OCI-LY1 (cell line): Measurements from ENCODE around the gene C16orf90.
A peak's percentile ranks its signal among the peaks of the same experiment; 100 is the strongest.

Experiments
- H2AFZ ChIP-seq: fragments of 200-600 bp; sonication (generic), shearing (Covaris generic); 2 replicates; pipeline ENCODE4 v1.6.0; 2014; ENCODE audit warnings: antibody characterized with exemption, mild to moderate bottlenecking, low read length
- H3F3A ChIP-seq: fragments of 200-600 bp; sonication (generic), shearing (Covaris generic); 2 replicates; pipeline ENCODE4 v1.6.0; 2014; ENCODE audit warnings: mild to moderate bottlenecking, antibody characterized with exemption, low read length, moderate library complexity; ENCODE audit not compliant: insufficient read depth
- H3K27ac ChIP-seq: fragments of 200-600 bp; sonication (generic); 2 replicates; pipeline ENCODE4 v1.5.1; 2014; ENCODE audit warnings: low read length, mixed run types, mild to moderate bottlenecking, low read depth; ENCODE audit not compliant: poor library complexity, severe bottlenecking
- H3K27me3 ChIP-seq: fragments of 200-600 bp; sonication (generic); 2 replicates; pipeline ENCODE4 v1.6.0; 2014; ENCODE audit warnings: antibody characterized with exemption, mild to moderate bottlenecking, low read length, moderate library complexity; ENCODE audit not compliant: insufficient read depth
- H3K36me3 ChIP-seq: fragments of 200-600 bp; sonication (generic); 2 replicates; pipeline ENCODE4 v1.6.1; 2014; ENCODE audit warnings: mild to moderate bottlenecking, antibody characterized with exemption, low read length, moderate library complexity, mixed read lengths; ENCODE audit not compliant: insufficient read depth
- H3K4me1 ChIP-seq: fragments of 200-600 bp; sonication (generic); 2 replicates; pipeline ENCODE4 v1.5.1; 2014; ENCODE audit warnings: mild to moderate bottlenecking, low read length, moderate library complexity; ENCODE audit not compliant: insufficient read depth, severe bottlenecking
- H3K4me2 ChIP-seq: fragments of 200-600 bp; sonication (generic), shearing (Covaris generic); 2 replicates; pipeline ENCODE4 v1.6.1; 2014; ENCODE audit warnings: low read length
- H3K4me3 ChIP-seq: fragments of 200-600 bp; sonication (generic); 2 replicates; pipeline ENCODE4 v1.5.1; 2014; ENCODE audit warnings: low read length, low read depth, mild to moderate bottlenecking, mixed read lengths; ENCODE audit not compliant: poor library complexity, severe bottlenecking
- H3K79me2 ChIP-seq: fragments of 200-600 bp; shearing (Covaris generic); 2 replicates; pipeline ENCODE4 v1.6.1; 2016; ENCODE audit warnings: mixed run types, low read length, mixed read lengths; ENCODE audit not compliant: insufficient read depth
- H3K9ac ChIP-seq: fragments of 200-600 bp; sonication (generic), shearing (Covaris generic); 2 replicates; pipeline ENCODE4 v1.6.1; 2014; ENCODE audit warnings: mild to moderate bottlenecking, low read length, mixed read lengths
- H3K9me2 ChIP-seq: fragments of 200-600 bp; sonication (generic), shearing (Covaris generic); 2 replicates; pipeline ENCODE4 v1.6.1; 2014; ENCODE audit warnings: low read depth, mild to moderate bottlenecking, low read length, mixed read lengths
- H3K9me3 ChIP-seq: fragments of 200-600 bp; shearing (Covaris generic); 2 replicates; pipeline ENCODE4 v1.6.1; 2014; ENCODE audit warnings: low read length, mixed read lengths
- H4K20me1 ChIP-seq: fragments of 200-600 bp; sonication (generic), shearing (Covaris generic); 2 replicates; pipeline ENCODE4 v1.6.0; 2016; ENCODE audit warnings: mild to moderate bottlenecking, low read length; ENCODE audit not compliant: insufficient read depth
- CTCF ChIP-seq: fragments of 200-600 bp; sonication (generic), shearing (Covaris generic); IDR thresholded peaks from 2 replicates; pipeline ENCODE4 v1.5.1; 2017; ENCODE audit warnings: mild to moderate bottlenecking, antibody characterized with exemption, low read length, moderate library complexity, mixed read lengths
- EZH2 ChIP-seq: fragments of 200-600 bp; sonication (generic), shearing (Covaris generic); IDR thresholded peaks from 2 replicates; pipeline ENCODE4 v1.8.0; 2017; ENCODE audit warnings: borderline replicate concordance, mixed run types, mild to moderate bottlenecking, antibody characterized with exemption, low read length, moderate library complexity, mixed read lengths

The C16orf90 gene

GRCh38 chr16:3467182-3467581, 28.1 kb downstream of the C16orf90 start:
- Histone ChIP-seq H3K4me2 (no peak overlapping the region), H2AFZ (no peak overlapping the region), H3F3A (no peaks in the 10 kb centered on the region), H3K4me1 (no peaks in the 10 kb centered on the region), H3K27ac (no peak overlapping the region), H3K9me3 (no peaks in the 10 kb centered on the region), H3K4me3 (no peak overlapping the region), H3K36me3 (peaks cover 19% of the 10 kb centered on the region), H3K9me2 (no peaks in the 10 kb centered on the region), H3K9ac (no peak overlapping the region), H3K79me2 (peaks cover 42% of the 10 kb centered on the region), H3K27me3 (no peaks in the 10 kb centered on the region), H4K20me1 (no peaks in the 10 kb centered on the region)
- TF ChIP-seq CTCF (no peak), EZH2 (no peak)

- Histone ChIP-seq H3K9me3 (no peaks in the 10 kb centered on the region), H3K9ac (no peak overlapping the region), H3K9me2 (no peaks in the 10 kb centered on the region), H3K27me3 (no peaks in the 10 kb centered on the region), H3K4me1 (peaks cover 4% of the 10 kb centered on the region), H3F3A (no peaks in the 10 kb centered on the region), H3K36me3 (peaks cover 19% of the 10 kb centered on the region), H3K27ac (no peak overlapping the region), H3K4me3 (no peak overlapping the region), H3K79me2 (peaks cover 53% of the 10 kb centered on the region), H2AFZ (no peak overlapping the region), H4K20me1 (no peaks in the 10 kb centered on the region), H3K4me2 (no peak overlapping the region)
- no peak for TF ChIP-seq CTCF
- no peak for TF ChIP-seq EZH2
These were observed 29.2 kb downstream of the C16orf90 start for GRCh38 chr16:3465911-3466584.

DNA sequence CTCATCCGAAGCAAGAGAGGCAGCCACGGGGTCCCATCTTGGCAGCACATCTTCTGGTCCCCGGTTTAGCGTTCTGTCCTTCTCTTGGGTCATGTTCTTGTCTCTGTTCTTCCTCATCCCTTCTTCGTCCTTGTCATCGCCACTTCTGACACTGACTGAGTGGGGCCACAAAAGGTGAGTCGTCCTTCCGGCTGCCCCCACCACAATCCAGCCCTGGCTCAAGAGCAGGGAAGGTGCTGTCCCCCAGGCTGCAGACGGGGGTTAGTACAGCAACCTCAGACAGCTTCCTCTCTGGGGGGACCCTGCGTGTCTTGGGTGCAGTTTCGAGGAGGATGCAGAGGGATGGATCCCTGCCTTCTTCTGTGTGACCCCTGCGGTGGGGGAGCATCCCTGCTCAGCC, 30.0 kb downstream of the C16orf90 start:
- no peaks in the 10 kb centered on the region for H3F3A ChIP-seq
- H3K4me1 ChIP-seq, result peaks cover 9% of the 10 kb centered on the region
- H3K27me3 ChIP-seq, result no peaks in the 10 kb centered on the region
- no peak overlapping the region for H3K4me2 ChIP-seq
- no peak for TF ChIP-seq EZH2
- H2AFZ ChIP-seq, result no peak overlapping the region
- H4K20me1 ChIP-seq, result no peaks in the 10 kb centered on the region
- H3K79me2 ChIP-seq, result peaks cover 52% of the 10 kb centered on the region
- H3K9me3 ChIP-seq, result no peaks in the 10 kb centered on the region
- H3K9me2 ChIP-seq, result no peaks in the 10 kb centered on the region
- no peak overlapping the region for H3K4me3 ChIP-seq
- peaks cover 19% of the 10 kb centered on the region for H3K36me3 ChIP-seq
- H3K27ac ChIP-seq, result no peak overlapping the region
- no peak overlapping the region for H3K9ac ChIP-seq

DNA sequence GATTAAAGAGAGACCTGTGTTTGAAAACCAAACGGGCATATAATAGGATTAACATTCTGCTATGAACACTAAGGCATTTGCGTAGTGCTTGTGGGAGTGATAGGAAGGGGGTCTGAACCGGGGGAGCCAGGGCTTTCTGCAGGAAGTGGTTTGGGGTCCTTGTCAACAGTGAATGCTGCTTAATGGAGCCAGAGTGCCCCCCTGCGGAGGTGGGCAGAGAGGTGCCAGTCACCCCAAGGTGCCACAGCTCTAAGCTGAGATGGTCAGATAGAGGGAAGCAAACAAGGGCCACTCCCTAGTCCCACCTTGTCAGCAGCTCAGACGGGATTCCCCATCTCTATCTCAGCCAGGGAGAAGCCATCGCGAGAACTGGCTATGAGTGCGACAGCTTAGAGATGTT, 34.1 kb downstream of the C16orf90 start:
- Histone ChIP-seq H2AFZ (no peak overlapping the region), H3K9me3 (no peaks in the 10 kb centered on the region), H3K27me3 (no peaks in the 10 kb centered on the region), H3K4me3 (no peak overlapping the region), H3K36me3 (peaks cover 8% of the 10 kb centered on the region), H3K9me2 (no peaks in the 10 kb centered on the region), H3K27ac (no peak overlapping the region), H3F3A (no peaks in the 10 kb centered on the region), H4K20me1 (no peaks in the 10 kb centered on the region), H3K9ac (no peak overlapping the region), H3K4me2 (no peak overlapping the region), H3K79me2 (peaks cover 64% of the 10 kb centered on the region), H3K4me1 (peaks cover 37% of the 10 kb centered on the region)
- TF ChIP-seq CTCF (peak; percentile 74), EZH2 (no peak)
